ENCODE results near the gene VN1R5.

- TF ChIP-seq CTCF (conservative IDR thresholded peaks at IDR 0.05; ENCODE audit: low read length) = no peak
- TF ChIP-seq EZH2phosphoT487 (IDR thresholded peaks at IDR 0.05; ENCODE audit: borderline replicate concordance, low read depth, low read length) = no peak
Measured at GRCh38 chr1:247247568-247247967, 8.3 kb upstream of the VN1R5 start.
